ENCODE data around the gene MRPS6.

Gene MRPS6

GRCh38 chr21:34100790-34101189 lies 27.4 kb downstream of the MRPS6 start:
- Histone ChIP-seq H3K4me3 (ENCODE audit: low read depth, low read length) (0 out of 2 replicates have a peak overlapping the region, but pooled peaks have one; percentile 33), H3K9me3 (ENCODE audit: control insufficient read depth, insufficient read depth, low read length) (no peaks in the 10 kb centered on the region), H3K27ac (ENCODE audit: low read depth, low read length) (peak overlapping the region; percentile 57), H3K4me1 (ENCODE audit: control insufficient read depth, insufficient read depth, low read length) (peaks cover 30% of the 10 kb centered on the region), H3K27me3 (ENCODE audit: control insufficient read depth, insufficient read depth, low read length) (no peaks in the 10 kb centered on the region), H3K9ac (ENCODE audit: low read depth, low read length) (no peak overlapping the region), H3K36me3 (ENCODE audit: control insufficient read depth, insufficient read depth, low read length) (peaks cover 26% of the 10 kb centered on the region)

DNA sequence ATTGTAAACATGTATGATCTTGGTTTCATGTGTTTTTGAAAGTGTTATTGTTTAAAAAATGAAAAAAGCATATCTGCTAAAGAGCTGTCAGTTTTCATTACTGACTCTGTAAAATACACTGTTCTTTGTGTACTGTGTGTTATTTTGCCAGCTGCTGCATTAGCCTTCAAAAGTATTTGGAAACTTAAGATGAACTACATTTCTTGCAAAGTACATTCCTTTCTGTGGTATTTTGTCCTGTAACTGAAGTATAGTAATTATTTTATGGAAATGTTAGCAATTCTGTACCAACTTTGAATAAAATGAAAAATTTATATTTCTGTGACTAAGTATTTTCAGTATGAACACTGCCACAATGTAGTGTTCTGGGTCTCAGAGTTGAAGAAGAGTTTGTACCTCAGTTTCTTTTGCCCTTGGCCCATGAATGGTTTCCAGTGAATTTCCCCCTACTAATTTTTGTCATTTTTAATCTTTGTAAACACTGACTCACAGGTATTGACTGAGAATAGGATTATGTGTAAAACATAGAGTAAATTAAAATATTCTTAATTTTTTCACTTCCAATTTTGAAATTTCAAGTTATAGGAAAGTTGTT lies 32.7 kb downstream of the MRPS6 start:
- H3K4me3 ChIP-seq (ENCODE audit: low read depth, low read length) = no peak overlapping the region
- H3K27me3 ChIP-seq (ENCODE audit: control insufficient read depth, insufficient read depth, low read length) = no peaks in the 10 kb centered on the region
- peaks cover 11% of the 10 kb centered on the region for H3K4me1 ChIP-seq (ENCODE audit: control insufficient read depth, insufficient read depth, low read length)
- no peaks in the 10 kb centered on the region for H3K9me3 ChIP-seq (ENCODE audit: control insufficient read depth, insufficient read depth, low read length)
- H3K36me3 ChIP-seq (ENCODE audit: control insufficient read depth, insufficient read depth, low read length) = peaks cover 6% of the 10 kb centered on the region; the same call in 1 of the 2 replicates
- H3K27ac ChIP-seq (ENCODE audit: low read depth, low read length) = no peak overlapping the region
- H3K9ac ChIP-seq (ENCODE audit: low read depth, low read length) = no peak overlapping the region

DNA sequence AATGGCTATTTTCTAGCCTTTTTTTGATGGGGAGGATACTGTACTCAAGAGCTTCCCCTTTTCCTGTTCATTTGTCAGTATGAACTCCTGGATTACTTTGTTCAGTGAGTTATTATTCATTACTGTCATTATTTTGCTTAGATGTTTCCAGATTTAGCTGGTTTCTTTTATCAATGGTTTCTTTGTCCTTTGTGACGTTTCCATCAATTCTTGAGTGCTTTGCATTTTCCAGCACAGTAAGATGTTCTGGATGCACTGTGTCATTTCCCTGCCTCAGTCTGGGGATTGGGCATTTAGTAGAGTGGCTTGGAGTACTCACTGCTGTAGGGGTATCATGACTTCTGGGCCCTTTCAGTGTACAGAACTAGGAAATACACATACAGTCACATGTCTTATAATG lies 34.2 kb downstream of the MRPS6 start:
- H3K36me3 ChIP-seq (ENCODE audit: control insufficient read depth, insufficient read depth, low read length) = peaks cover 6% of the 10 kb centered on the region; the same call in 1 of the 2 replicates
- no peak overlapping the region for H3K9ac ChIP-seq (ENCODE audit: low read depth, low read length)

GRCh38 chr21:34109075-34109474 lies 35.7 kb downstream of the MRPS6 start:
- Histone ChIP-seq H3K4me3 (ENCODE audit: low read depth, low read length) (no peak overlapping the region), H3K9ac (ENCODE audit: low read depth, low read length) (no peak overlapping the region), H3K27ac (ENCODE audit: low read depth, low read length) (no peak overlapping the region), H3K36me3 (ENCODE audit: control insufficient read depth, insufficient read depth, low read length) (no peaks in the 10 kb centered on the region), H3K4me1 (ENCODE audit: control insufficient read depth, insufficient read depth, low read length) (peaks cover 16% of the 10 kb centered on the region), H3K27me3 (ENCODE audit: control insufficient read depth, insufficient read depth, low read length) (no peaks in the 10 kb centered on the region), H3K9me3 (ENCODE audit: control insufficient read depth, insufficient read depth, low read length) (no peaks in the 10 kb centered on the region)

More for the DNA sequence above, 34.2 kb downstream of the MRPS6 start:
- H3K27ac ChIP-seq (ENCODE audit: low read depth, low read length) = no peak overlapping the region
- no peaks in the 10 kb centered on the region for H3K27me3 ChIP-seq (ENCODE audit: control insufficient read depth, insufficient read depth, low read length)
- 0 out of 2 replicates have a peak, but pooled peaks cover 3% of the 10 kb centered on the region for H3K4me1 ChIP-seq (ENCODE audit: control insufficient read depth, insufficient read depth, low read length)
- H3K4me3 ChIP-seq (ENCODE audit: low read depth, low read length) = no peak overlapping the region
- no peaks in the 10 kb centered on the region for H3K9me3 ChIP-seq (ENCODE audit: control insufficient read depth, insufficient read depth, low read length)

DNA sequence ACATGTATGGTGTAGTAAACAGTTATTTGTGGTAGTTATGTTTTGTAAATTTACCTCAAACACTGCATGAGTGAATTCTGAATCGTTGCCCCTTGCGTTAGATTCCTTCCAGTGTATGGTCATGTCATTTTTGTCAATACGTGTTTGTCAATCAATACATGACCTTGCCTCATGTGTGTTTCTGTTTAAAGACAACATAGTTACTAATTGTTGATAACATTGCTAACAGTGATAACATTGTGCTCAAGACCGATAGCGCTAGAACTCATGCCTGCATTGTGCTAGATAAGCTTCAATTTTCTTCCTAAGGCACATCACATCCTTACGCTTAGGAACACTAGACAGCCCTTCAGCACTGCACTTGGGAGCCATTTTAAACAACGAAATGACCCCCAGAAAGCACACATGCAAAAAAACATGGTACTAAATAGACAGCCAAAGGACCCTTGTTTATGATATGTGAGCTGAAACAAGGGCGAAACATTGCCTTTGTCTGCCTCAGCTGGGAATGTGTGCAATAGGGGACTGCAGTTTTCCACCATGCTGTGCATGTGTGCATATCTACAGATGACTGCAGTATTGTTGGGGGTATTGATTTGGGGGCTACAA lies 37.3 kb downstream of the MRPS6 start:
- Histone ChIP-seq H3K9ac (ENCODE audit: low read depth, low read length) (no peak overlapping the region), H3K27ac (ENCODE audit: low read depth, low read length) (no peak overlapping the region), H3K4me1 (ENCODE audit: control insufficient read depth, insufficient read depth, low read length) (peaks cover 26% of the 10 kb centered on the region), H3K9me3 (ENCODE audit: control insufficient read depth, insufficient read depth, low read length) (no peaks in the 10 kb centered on the region), H3K36me3 (ENCODE audit: control insufficient read depth, insufficient read depth, low read length) (no peaks in the 10 kb centered on the region), H3K4me3 (ENCODE audit: low read depth, low read length) (no peak overlapping the region), H3K27me3 (ENCODE audit: control insufficient read depth, insufficient read depth, low read length) (no peaks in the 10 kb centered on the region)

GRCh38 chr21:34112316-34113033 lies 39.1 kb downstream of the MRPS6 start:
- H3K27me3 ChIP-seq (ENCODE audit: control insufficient read depth, insufficient read depth, low read length) = no peaks in the 10 kb centered on the region
- peaks cover 26% of the 10 kb centered on the region for H3K4me1 ChIP-seq (ENCODE audit: control insufficient read depth, insufficient read depth, low read length)
- no peak overlapping the region for H3K27ac ChIP-seq (ENCODE audit: low read depth, low read length)
- H3K4me3 ChIP-seq (ENCODE audit: low read depth, low read length) = no peak overlapping the region
- H3K9me3 ChIP-seq (ENCODE audit: control insufficient read depth, insufficient read depth, low read length) = no peaks in the 10 kb centered on the region
- no peak overlapping the region for H3K9ac ChIP-seq (ENCODE audit: low read depth, low read length)
- H3K36me3 ChIP-seq (ENCODE audit: control insufficient read depth, insufficient read depth, low read length) = peaks cover 2% of the 10 kb centered on the region; the same call in 1 of the 2 replicates

DNA sequence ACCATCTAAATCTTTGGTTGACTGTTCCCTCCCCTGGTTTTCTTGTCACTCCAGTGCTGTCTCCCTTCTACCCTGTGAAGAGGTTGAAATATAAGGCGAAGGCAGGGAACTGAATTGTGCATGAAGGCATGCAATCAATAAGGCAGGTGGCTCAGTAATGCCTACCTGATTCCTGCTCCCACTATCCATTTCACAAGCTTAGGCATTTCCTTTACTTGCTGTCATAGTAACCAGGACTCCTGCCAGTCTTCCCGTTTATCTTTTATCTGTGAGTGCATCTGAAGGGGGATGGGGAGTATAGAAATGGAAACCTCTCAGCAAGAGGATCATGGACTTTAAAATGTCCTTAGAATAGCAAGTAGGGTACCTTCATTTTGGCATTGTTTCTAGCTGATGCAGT lies 40.5 kb downstream of the MRPS6 start:
- Histone ChIP-seq H3K36me3 (ENCODE audit: control insufficient read depth, insufficient read depth, low read length) (peaks cover 2% of the 10 kb centered on the region; the same call in 1 of the 2 replicates), H3K4me3 (ENCODE audit: low read depth, low read length) (no peak overlapping the region), H3K27me3 (ENCODE audit: control insufficient read depth, insufficient read depth, low read length) (no peaks in the 10 kb centered on the region), H3K9me3 (ENCODE audit: control insufficient read depth, insufficient read depth, low read length) (no peaks in the 10 kb centered on the region), H3K27ac (ENCODE audit: low read depth, low read length) (peak overlapping the region; percentile 36), H3K9ac (ENCODE audit: low read depth, low read length) (no peak overlapping the region), H3K4me1 (ENCODE audit: control insufficient read depth, insufficient read depth, low read length) (peaks cover 26% of the 10 kb centered on the region)

DNA sequence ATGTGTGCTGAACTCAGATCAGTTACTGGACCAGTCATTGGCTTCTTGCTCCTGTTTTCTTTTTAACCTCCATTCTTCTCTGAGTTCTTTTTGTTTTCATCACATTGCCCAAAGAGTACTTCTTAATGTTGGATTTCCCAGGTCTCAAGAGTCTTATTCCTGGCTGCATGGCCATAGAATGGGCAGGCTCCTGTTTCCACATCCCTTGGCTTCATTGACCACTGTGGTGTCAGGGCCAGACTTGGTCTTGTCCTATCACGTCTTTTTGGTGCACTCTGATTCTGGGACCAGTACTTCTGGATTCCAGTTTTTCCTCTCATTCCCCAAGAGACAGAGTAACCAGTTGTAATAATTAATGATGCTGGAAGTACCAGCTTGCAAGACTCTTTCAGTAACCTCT lies 41.8 kb downstream of the MRPS6 start:
- no peak overlapping the region for H3K9ac ChIP-seq (ENCODE audit: low read depth, low read length)
- no peaks in the 10 kb centered on the region for H3K27me3 ChIP-seq (ENCODE audit: control insufficient read depth, insufficient read depth, low read length)
- H3K27ac ChIP-seq (ENCODE audit: low read depth, low read length) = no peak overlapping the region
- H3K4me3 ChIP-seq (ENCODE audit: low read depth, low read length) = no peak overlapping the region
- H3K36me3 ChIP-seq (ENCODE audit: control insufficient read depth, insufficient read depth, low read length) = peaks cover 2% of the 10 kb centered on the region; the same call in 1 of the 2 replicates
- H3K4me1 ChIP-seq (ENCODE audit: control insufficient read depth, insufficient read depth, low read length) = peaks cover 26% of the 10 kb centered on the region
- no peaks in the 10 kb centered on the region for H3K9me3 ChIP-seq (ENCODE audit: control insufficient read depth, insufficient read depth, low read length)

- H3K4me3 ChIP-seq (ENCODE audit: low read depth, low read length) = no peak overlapping the region
- H3K27ac ChIP-seq (ENCODE audit: low read depth, low read length) = no peak overlapping the region
- H3K9me3 ChIP-seq (ENCODE audit: control insufficient read depth, insufficient read depth, low read length) = no peaks in the 10 kb centered on the region
- no peak overlapping the region for H3K9ac ChIP-seq (ENCODE audit: low read depth, low read length)
- peaks cover 2% of the 10 kb centered on the region; the same call in 1 of the 2 replicates for H3K36me3 ChIP-seq (ENCODE audit: control insufficient read depth, insufficient read depth, low read length)
- peaks cover 23% of the 10 kb centered on the region for H3K4me1 ChIP-seq (ENCODE audit: control insufficient read depth, insufficient read depth, low read length)
- H3K27me3 ChIP-seq (ENCODE audit: control insufficient read depth, insufficient read depth, low read length) = no peaks in the 10 kb centered on the region
Measured at GRCh38 chr21:34116569-34116968, 43.2 kb downstream of the MRPS6 start.

- Histone ChIP-seq H3K9ac (ENCODE audit: low read depth, low read length) (no peak overlapping the region), H3K4me3 (ENCODE audit: low read depth, low read length) (no peak overlapping the region), H3K27me3 (ENCODE audit: control insufficient read depth, insufficient read depth, low read length) (no peaks in the 10 kb centered on the region), H3K9me3 (ENCODE audit: control insufficient read depth, insufficient read depth, low read length) (no peaks in the 10 kb centered on the region), H3K4me1 (ENCODE audit: control insufficient read depth, insufficient read depth, low read length) (peaks cover 3% of the 10 kb centered on the region; the same call in 1 of the 2 replicates), H3K27ac (ENCODE audit: low read depth, low read length) (no peak overlapping the region), H3K36me3 (ENCODE audit: control insufficient read depth, insufficient read depth, low read length) (peaks cover 12% of the 10 kb centered on the region)
Measured at GRCh38 chr21:34120867-34121266, 47.5 kb downstream of the MRPS6 start.

DNA sequence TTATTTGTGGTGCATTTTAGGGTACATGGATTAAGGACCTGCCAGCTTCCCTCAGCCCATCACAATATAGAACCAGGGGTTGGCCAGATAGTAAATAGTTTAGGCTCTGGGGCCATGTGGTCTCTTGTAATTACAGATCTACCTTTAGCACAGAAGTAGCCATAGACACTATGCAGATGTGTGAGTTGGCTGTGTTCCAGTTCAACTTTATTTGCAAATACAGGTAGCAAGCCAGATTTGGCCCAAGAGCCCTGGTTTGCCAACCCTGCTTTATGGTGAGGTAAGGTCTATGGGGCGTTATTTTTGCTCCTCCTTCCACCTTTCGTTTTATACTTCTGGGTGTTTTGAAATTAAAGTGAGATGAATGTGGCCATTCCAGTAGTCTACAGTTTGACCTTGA lies 48.7 kb downstream of the MRPS6 start:
- Histone ChIP-seq H3K4me3 (ENCODE audit: low read depth, low read length) (no peak overlapping the region), H3K9me3 (ENCODE audit: control insufficient read depth, insufficient read depth, low read length) (no peaks in the 10 kb centered on the region), H3K27ac (ENCODE audit: low read depth, low read length) (no peak overlapping the region), H3K27me3 (ENCODE audit: control insufficient read depth, insufficient read depth, low read length) (no peaks in the 10 kb centered on the region), H3K4me1 (ENCODE audit: control insufficient read depth, insufficient read depth, low read length) (peaks cover 3% of the 10 kb centered on the region; the same call in 1 of the 2 replicates), H3K36me3 (ENCODE audit: control insufficient read depth, insufficient read depth, low read length) (peaks cover 21% of the 10 kb centered on the region), H3K9ac (ENCODE audit: low read depth, low read length) (no peak overlapping the region)

Measured in HUES48 (cell line).